A172 (cell line): ENCODE measurements around the gene MSRB3. TPM values are rescaled to one million over a fixed set of nuclear protein-coding genes. Genes with fewer than 3 reads are reported as not detected.
A peak's percentile ranks its signal among the peaks of the same experiment; 100 is the strongest.

Experiments
- DNase-seq: peaks from one replicate; pipeline ENCODE4 v3.0.0-alpha.2; 2015; ENCODE audit warnings: low spot score
- total RNA-seq: library from RNA; depleted of rRNA; stranded (reverse); fragments of >200 nt; shearing (Covaris generic); gene quantifications from 2 replicates; pipeline ENCODE4 v1.2.3, GENCODE V29; 2014

MSRB3 gene
- total RNA-seq, 1 experiment from 2014 or later, result 5.1 TPM

- no peak for DNase-seq
Observed at GRCh38 chr12:65325183-65325582, 46.7 kb downstream of the MSRB3 start.

DNA sequence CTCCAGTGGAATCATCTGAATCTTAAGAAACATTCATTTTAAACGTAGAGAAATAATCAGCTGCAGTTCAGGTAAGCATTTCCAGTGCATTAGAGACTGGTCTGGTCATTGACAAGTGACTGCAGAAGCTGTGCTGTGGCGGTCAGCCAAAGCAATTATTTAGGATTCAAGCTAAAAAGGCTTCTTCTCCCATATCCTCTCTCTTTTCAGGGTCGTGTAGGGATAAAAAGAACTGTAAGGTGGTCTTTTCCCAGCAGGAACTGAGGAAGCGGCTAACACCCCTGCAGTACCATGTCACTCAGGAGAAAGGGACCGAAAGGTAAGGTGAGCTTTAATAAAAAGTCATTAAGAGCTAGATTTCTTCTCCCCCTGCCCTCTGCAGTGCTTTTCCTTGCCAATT lies 48.1 kb downstream of the MSRB3 start:
- no peak for DNase-seq

GRCh38 chr12:65327207-65328076 lies 49.0 kb downstream of the MSRB3 start:
- DNase-seq, result no peak

GRCh38 chr12:65329721-65330120 lies 51.2 kb downstream of the MSRB3 start:
- DNase-seq, result no peak

GRCh38 chr12:65330331-65330730 lies 51.8 kb downstream of the MSRB3 start:
- no peak for DNase-seq

DNA sequence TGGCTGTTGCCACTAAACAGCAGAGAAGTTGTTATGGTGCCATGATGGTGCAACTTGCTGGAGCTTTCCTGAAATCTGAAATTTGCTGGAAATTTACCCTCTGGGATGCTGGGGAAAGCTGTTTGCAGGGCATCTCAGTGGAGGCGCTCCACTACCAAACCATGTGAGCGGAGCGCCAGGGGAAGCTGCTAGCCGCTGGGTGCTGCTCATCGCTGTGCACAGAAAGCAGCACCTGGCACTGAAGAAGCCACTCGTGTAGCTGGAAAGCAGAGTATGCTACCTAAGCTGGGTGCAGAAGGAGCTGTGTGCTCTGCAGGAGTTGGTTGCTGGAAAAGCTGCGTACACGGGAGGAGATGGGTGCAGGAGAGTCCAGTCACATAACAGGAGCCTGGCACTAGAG lies 53.0 kb downstream of the MSRB3 start:
- DNase-seq, result no peak

DNA sequence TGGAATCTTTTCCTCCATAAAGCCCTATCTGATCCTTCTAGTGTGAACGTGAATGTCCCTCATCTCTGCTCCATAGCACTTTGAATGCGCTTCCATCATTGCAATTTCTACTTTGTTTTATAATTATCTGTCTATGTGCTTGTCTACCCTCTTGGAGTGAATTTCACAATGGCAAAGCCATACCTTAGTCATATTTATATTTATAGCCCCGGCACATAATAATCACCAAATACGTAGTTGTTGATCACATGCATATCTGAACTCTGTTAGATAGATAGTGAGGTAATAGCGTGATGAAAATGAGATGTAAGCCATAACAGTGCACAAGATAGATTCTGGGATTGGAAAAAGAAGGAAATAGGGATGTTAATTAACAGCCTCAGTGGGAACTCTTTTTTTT lies 55.2 kb downstream of the MSRB3 start:
- no peak for DNase-seq

DNA sequence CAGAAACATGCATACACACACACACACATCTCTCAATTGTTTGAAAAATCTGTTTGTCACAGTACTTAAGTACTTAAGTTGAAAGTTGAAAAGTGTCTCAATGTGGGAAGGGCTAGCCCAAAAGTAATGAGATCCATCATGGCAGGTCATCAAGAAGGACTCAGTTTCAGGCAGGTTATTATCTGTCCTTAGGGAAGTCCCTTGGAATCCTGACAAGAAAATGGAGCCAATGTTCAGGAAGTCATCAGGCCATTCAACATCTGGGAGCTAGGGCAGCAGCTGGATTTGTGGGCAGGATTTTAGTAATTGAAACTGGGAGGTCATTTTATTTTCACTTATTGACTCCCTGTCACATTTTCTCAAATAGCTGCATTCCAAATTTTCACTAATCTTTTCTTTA lies 56.0 kb downstream of the MSRB3 start:
- DNase-seq, result no peak

DNA sequence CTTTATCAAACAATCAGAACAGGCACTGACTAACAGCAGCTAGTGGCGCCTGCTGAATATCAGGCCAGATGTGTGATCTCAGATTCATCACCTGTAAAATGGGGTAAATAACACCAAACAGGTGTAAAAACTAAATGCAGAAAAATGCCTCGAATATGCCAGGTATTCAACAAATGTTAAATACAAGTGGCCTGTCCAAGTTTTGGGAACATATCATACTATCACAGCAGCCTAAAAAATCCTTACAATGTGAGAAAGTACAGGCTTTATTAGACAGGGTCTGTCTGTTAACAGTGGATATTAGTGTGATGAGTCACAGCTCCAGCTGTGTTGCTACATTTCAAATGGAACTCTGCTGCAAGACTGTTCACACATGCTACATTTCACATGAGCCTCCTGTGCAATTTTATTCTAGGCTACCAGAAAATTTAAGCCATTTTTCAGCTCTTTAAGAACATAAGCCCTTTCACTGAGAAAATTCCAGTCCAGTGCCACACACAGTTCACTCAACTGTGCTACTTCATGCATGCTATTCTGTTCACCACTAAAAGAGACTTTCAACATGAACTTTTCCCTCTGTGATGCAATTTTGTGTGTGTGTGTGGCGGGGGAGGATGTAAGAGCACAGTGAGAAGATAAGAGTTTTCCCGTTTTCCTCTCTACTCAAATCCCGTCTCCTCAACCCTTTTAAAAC lies 56.7 kb downstream of the MSRB3 start:
- DNase-seq, result peak; percentile 56

DNA sequence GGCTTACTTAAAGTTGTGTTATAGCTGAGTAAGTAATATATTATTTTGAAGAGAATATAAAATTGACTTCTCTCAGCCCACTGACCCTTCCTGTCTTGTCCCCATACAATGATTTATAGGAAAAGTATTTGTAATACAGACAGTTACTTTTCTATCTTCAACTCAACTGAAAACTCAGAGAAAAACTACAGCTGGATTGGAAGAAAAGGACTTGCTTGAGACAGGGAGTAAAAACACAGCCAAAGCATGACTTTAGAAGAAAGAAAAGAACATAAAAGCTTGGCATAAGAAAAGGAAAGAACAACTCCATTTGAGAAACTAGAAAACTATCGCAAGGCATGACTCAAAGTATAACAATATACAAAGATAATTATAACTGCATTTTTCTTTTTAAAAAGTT lies 57.5 kb downstream of the MSRB3 start:
- DNase-seq, result no peak

DNA sequence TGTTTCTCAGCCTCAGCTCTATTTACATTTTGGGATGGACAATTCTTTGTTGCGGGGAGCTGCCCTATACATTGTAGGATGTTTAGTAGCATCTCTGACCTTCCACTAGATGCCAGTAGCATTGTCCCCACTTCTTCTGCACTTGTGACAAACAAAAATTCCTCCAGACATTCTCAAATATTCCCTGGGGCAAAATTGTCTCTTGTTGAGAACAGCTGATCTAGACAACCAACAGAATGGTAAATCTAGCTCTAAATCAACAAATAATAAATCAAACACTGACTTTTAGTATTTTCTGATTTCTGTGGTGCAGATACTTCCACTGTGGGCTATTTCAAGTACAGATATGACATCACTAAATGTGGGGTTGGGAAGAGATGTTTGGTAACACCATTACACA lies 60.7 kb downstream of the MSRB3 start:
- DNase-seq, result peak; percentile 6

GRCh38 chr12:65343230-65343629 lies 64.7 kb downstream of the MSRB3 start:
- DNase-seq, result no peak

DNA sequence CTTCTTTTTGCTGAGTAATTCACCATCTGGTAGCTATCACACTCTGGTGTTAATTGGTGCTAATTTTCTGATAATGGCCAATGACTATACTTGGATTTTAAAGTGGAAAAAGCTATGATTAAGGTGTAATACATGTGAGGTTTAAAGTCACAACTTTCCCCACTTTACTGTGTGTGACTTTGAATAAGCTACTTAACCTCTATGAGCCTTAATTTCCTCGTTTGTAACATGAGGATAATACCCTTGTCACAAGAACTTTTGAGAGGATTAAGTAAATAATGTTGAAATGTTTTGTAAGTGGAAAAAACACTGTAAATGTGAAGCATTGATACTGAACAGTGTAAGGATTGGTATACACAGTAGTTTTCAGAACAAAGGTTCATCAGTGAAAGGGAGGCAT lies 65.3 kb downstream of the MSRB3 start:
- DNase-seq, result no peak

GRCh38 chr12:65355461-65355860 lies 77.0 kb downstream of the MSRB3 start:
- DNase-seq, result no peak

DNA sequence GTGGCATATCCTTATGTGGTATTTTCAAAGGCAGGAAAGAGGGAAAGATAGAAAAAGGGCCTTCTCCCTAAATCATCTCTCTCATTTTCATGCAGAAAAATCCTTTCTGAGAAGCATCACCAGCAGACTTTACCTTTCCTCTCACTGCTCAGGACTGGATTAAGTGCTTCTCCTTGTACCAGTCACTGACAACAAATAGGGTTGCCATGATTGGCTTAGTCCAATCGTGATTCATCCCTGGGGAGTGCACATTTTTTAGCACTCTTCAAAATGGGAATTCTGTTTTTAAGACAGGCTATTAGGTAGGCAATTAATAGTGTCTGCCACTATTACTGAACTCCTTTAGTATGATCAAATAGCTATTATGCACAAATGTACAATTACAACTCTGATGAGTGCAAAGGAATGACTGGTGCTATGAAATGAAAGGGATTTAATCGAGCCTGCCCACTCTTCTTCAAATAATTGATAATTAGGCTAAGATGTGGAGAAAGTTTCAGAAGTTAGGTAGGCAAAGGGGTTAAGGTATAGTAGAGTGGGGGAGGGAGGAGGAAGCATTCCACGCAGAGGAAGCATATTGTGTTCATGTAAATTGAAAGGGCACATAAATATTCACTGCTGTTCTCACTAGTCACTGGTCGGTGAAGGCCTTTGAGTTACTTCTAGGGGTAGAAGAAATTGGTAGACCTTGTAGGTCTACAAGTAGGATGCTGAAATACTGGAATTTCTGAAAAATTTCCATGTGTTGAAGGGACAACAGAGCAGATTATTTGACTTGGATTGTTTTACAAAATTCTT lies 84.0 kb downstream of the MSRB3 start:
- no peak for DNase-seq

GRCh38 chr12:65364046-65364445 lies 85.6 kb downstream of the MSRB3 start:
- DNase-seq, result no peak

GRCh38 chr12:65367396-65367795 lies 88.9 kb downstream of the MSRB3 start:
- no peak for DNase-seq

DNA sequence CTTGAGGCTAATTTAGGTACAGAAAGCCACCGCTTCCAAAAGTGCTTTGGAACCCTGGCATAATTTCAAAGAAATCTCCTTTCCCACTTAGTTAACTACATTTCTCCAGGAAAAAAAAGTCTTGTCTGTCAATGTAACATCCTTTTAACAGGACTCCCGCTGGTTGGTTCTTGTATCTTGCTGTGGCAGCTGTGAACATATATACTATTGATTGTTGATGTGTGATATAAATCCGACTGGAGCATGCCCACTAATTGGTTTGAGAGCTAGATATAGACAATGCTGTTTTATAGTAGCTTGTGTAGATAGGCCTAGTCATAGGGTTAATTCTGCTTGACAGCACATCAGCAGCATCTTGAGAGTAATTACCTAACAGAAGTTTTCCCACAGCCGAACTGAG lies 89.6 kb downstream of the MSRB3 start:
- DNase-seq, result no peak

DNA sequence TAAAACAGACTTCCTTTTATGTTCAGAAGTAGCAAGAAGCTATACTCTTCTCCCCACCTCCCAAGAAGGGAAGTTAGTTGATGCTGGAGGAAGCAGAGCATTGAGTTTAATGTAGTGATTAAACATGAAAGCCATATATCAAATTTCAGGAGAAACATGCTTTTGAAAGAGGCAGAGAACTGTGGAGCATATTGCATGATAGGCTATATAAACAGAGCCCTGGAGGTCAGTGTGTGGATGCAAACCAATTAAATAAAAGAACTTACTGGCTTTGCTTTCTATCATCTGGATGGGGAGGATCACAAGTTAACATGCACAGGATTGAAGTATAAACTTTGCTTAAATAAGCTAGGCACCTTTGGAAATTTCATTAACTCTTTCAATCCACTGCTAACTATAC lies 94.1 kb downstream of the MSRB3 start:
- no peak for DNase-seq

GRCh38 chr12:65384240-65384639 lies 105.8 kb downstream of the MSRB3 start:
- no peak for DNase-seq

DNA sequence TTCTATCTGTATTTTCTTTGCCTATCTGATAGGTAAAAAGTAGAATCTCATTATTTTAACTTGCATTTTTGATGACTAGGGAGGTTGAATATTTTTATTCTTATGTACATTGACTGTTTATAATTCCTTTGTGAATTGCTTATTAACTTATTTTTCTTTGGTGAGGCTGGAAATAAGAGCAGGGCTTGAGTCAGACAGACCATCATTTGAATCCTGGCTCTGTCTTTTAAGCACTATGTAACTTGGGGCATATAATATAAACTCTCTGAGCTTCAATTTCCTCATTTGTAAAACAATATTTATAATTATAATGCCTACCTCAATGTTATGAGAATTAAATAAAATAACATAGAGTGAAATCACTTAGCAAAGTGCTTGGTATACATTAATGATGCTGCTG lies 108.9 kb downstream of the MSRB3 start:
- no peak for DNase-seq

- no peak for DNase-seq
Observed at GRCh38 chr12:65389436-65389835, 111.0 kb downstream of the MSRB3 start.

- no peak for DNase-seq
Observed at GRCh38 chr12:65391711-65392110, 113.2 kb downstream of the MSRB3 start.
